ENCODE data around the gene FBXW8.

DNA sequence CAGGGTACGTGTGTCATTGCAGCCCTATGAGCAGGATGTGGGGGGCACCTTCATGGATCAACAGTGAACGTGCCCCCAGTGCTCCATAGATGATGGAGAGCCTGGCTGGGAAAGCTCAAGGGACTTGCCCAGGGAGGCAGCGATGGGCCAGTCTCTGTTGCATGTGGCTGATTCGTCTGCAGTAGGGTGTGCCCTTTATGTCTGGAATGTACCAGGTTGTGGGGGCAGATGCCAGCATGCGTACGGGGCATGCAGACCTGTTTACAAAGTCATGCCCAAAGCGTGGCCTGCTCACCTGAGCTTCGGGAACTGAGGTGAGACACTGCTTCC is 116.1 kb downstream of the FBXW8 start:
- TF ChIP-seq, protein P1, sequence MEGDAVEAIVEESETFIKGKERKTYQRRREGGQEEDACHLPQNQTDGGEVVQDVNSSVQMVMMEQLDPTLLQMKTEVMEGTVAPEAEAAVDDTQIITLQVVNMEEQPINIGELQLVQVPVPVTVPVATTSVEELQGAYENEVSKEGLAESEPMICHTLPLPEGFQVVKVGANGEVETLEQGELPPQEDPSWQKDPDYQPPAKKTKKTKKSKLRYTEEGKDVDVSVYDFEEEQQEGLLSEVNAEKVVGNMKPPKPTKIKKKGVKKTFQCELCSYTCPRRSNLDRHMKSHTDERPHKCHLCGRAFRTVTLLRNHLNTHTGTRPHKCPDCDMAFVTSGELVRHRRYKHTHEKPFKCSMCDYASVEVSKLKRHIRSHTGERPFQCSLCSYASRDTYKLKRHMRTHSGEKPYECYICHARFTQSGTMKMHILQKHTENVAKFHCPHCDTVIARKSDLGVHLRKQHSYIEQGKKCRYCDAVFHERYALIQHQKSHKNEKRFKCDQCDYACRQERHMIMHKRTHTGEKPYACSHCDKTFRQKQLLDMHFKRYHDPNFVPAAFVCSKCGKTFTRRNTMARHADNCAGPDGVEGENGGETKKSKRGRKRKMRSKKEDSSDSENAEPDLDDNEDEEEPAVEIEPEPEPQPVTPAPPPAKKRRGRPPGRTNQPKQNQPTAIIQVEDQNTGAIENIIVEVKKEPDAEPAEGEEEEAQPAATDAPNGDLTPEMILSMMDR (conservative IDR thresholded peaks at IDR 0.05 in 1 of 2, IDR thresholded peaks at IDR 0.05 in 1 of 2; ENCODE audit: low read depth in 1 of 2, low read length in 2 of 2): no peak
- TF ChIP-seq EZH2 (IDR thresholded peaks at IDR 0.05; ENCODE audit: low read length, missing control alignments): no peak
